Common myeloid progenitor, CD34-positive (primary cell): ENCODE results near the gene MRPL10.

ENCODE experiments used
- CTCF ChIA-PET: fragments of 350-600 bp; sonication (Branson Sonifier 250); formaldehyde crosslinking; loops from one replicate; lab custom pipeline; 2021; ENCODE audit warnings: antibody characterized with exemption; lab: Charles Lee
- POLR2A ChIA-PET: fragments of 350-600 bp; sonication (Branson Sonifier 250); formaldehyde crosslinking; loops from one replicate; lab custom pipeline; 2021; ENCODE audit warnings: antibody characterized with exemption; lab: Charles Lee
- DNase-seq, 3 donors: peaks; one replicate each; pipeline versions ENCODE4 v3.0.0 to v3.0.0-alpha.2; 2013
- H3K27ac ChIP-seq, 2 experiments: 1 replicate in 1 of 2; 2 replicates in 1 of 2; pipeline ENCODE4 v1.7.0; 2013; ENCODE audit warnings: inconsistent platforms in 2 of 2, low read length in 2 of 2, mild to moderate bottlenecking in 2 of 2, low read depth in 1 of 2, moderate library complexity in 1 of 2; ENCODE audit not compliant: severe bottlenecking in 2 of 2, insufficient read depth in 1 of 2, poor library complexity in 1 of 2
- H3K27me3 ChIP-seq, 5 experiments: replicated peaks in 2 of 5; 1 replicate in 3 of 5; 2 replicates in 2 of 5; pipeline versions ENCODE4 v1.6.1 to v1.7.0; 2013; ENCODE audit warnings: low read length in 4 of 5, mild to moderate bottlenecking in 2 of 5, moderate library complexity in 2 of 5, inconsistent platforms in 1 of 5; ENCODE audit not compliant: insufficient read depth in 5 of 5, control insufficient read depth in 4 of 5
- H3K36me3 ChIP-seq, 4 experiments: 1 replicate in 2 of 4; 2 replicates in 2 of 4; pipeline versions ENCODE4 v1.6.1 to v1.7.0; 2013; ENCODE audit warnings: low read length in 3 of 4, control low read depth in 1 of 4, mild to moderate bottlenecking in 1 of 4; ENCODE audit not compliant: control insufficient read depth in 4 of 4, insufficient read depth in 4 of 4
- H3K4me1 ChIP-seq, 4 experiments: 1 replicate in 3 of 4; 2 replicates in 1 of 4; pipeline versions ENCODE4 v1.6.1 to v1.7.1; 2013; ENCODE audit warnings: low read length in 3 of 4, mild to moderate bottlenecking in 3 of 4, control low read depth in 1 of 4, inconsistent platforms in 1 of 4, moderate library complexity in 1 of 4; ENCODE audit not compliant: control insufficient read depth in 4 of 4, insufficient read depth in 4 of 4; ENCODE audit errors: control extremely low read depth in 1 of 4
- H3K4me3 ChIP-seq, 7 experiments: 1 replicate in 4 of 7; 2 replicates in 3 of 7; pipeline versions ENCODE4 v1.5.1 to v1.7.0; 2013; ENCODE audit warnings: mild to moderate bottlenecking in 7 of 7, low read length in 6 of 7, moderate library complexity in 6 of 7, inconsistent platforms in 2 of 7, low read depth in 2 of 7, control low read depth in 1 of 7; ENCODE audit not compliant: insufficient read depth in 4 of 7, control insufficient read depth in 1 of 7; ENCODE audit errors: extremely low read depth in 1 of 7
- H3K9me3 ChIP-seq, 5 experiments: 1 replicate in 4 of 5; 2 replicates in 1 of 5; pipeline versions ENCODE4 v1.6.1 to v1.7.1; 2013; ENCODE audit warnings: low read length in 4 of 5, mild to moderate bottlenecking in 2 of 5, inconsistent platforms in 1 of 5, low read depth in 1 of 5, moderate library complexity in 1 of 5; ENCODE audit not compliant: control insufficient read depth in 4 of 5, insufficient read depth in 2 of 5; ENCODE audit errors: control extremely low read depth in 1 of 5
- WGBS: methylation state at CpG from one replicate; pipeline ENCODE4 v1.1.5; 2013; ENCODE audit not compliant: insufficient coverage; 5-methylcytosine and 5-hydroxymethylcytosine counted together

Gene MRPL10

GRCh38 chr17:47831934-47832327 is 590 bp upstream of the MRPL10 start:
- Histone ChIP-seq H3K4me1 (peaks cover 11 to 49% (median 41%) of the 10 kb centered on the region in 4 experiments), H3K27ac (peak overlapping the region in 1 of 2 experiments; percentile 83), H3K36me3 (peaks cover 11 to 29% (median 19%) of the 10 kb centered on the region in 4 experiments), H3K27me3 (no peaks in the 10 kb centered on the region), H3K4me3 (peak overlapping the region; percentile 91 to 99 (median 95)), H3K9me3 (no peaks in the 10 kb centered on the region)
- peak in 2 of 3 donors; percentile 55 to 62 for DNase-seq
- 13% methylated on average over 4 of the region's 7 CpGs for WGBS
- ChIA-PET CTCF (interaction anchor here (0.7 to 2.8 kb wide), 8 partner anchors 9 to 138 kb away, joined by 3 to 15 read pairs (median 4); partner anchors contain the start of genes OSBPL7 and SCRN2), POLR2A (interaction anchor here (1.0 to 1.8 kb wide), 2 partner anchors 9 to 64 kb away, joined by 4 read pairs; partner anchors contain the start of genes SCRN2 and SP2)

- DNase-seq: no peak
- CTCF ChIA-PET: interaction anchor here (0.9 to 2.8 kb wide), 5 partner anchors 8 to 186 kb away, joined by 4 to 15 read pairs (median 4); partner anchors contain the start of genes OSBPL7 and SCRN2
- Histone ChIP-seq H3K27me3 (no peaks in the 10 kb centered on the region), H3K27ac (peak overlapping the region; percentile 44 to 83), H3K36me3 (peaks cover 17 to 26% (median 23%) of the 10 kb centered on the region in 4 experiments), H3K9me3 (no peaks in the 10 kb centered on the region), H3K4me3 (peak overlapping the region; percentile 91 to 99 (median 95)), H3K4me1 (peaks cover 11 to 45% (median 39%) of the 10 kb centered on the region in 4 experiments)
- POLR2A ChIA-PET: interaction anchor here (1.8 kb wide), 1 partner anchor 65 kb away, joined by 4 read pairs; the partner anchor contains the start of gene SP2
- 82% methylated on average over 14 of the region's 18 CpGs for WGBS
Measured at GRCh38 chr17:47830396-47831002, 842 bp downstream of the MRPL10 start.

- 67% methylated on average over 1 of the region's 3 CpGs for WGBS
- no peak overlapping the region for H3K27ac ChIP-seq
Measured at GRCh38 chr17:47829870-47830269, 1.5 kb downstream of the MRPL10 start.

GRCh38 chr17:47823519-47823918 is 7.8 kb downstream of the MRPL10 start:
- 92% methylated on average over 4 of the region's 4 CpGs for WGBS
- Histone ChIP-seq H3K9me3 (no peaks in the 10 kb centered on the region), H3K27ac (no peak overlapping the region), H3K27me3 (no peaks in the 10 kb centered on the region), H3K4me3 (no peak overlapping the region), H3K36me3 (peaks cover 15 to 53% (median 47%) of the 10 kb centered on the region in 4 experiments), H3K4me1 (peaks cover 0 to 29% (median 23%) of the 10 kb centered on the region in 4 experiments)
- POLR2A ChIA-PET: no interaction called here
- CTCF ChIA-PET: interaction anchor here (1.5 kb wide), 1 partner anchor 67 kb away, joined by 3 read pairs; no protein-coding TSS in a partner anchor
- DNase-seq: no peak

More at GRCh38 chr17:47829870-47830269, 1.5 kb downstream of the MRPL10 start:
- CTCF ChIA-PET: interaction anchor here (0.9 kb wide), 1 partner anchor 187 kb away, joined by 4 read pairs; no protein-coding TSS in a partner anchor
- POLR2A ChIA-PET: no interaction called here
- peak overlapping the region in 1 of 7 experiments; percentile 91 for H3K4me3 ChIP-seq
- peaks cover 11 to 38% (median 34%) of the 10 kb centered on the region in 4 experiments for H3K4me1 ChIP-seq
- no peaks in the 10 kb centered on the region for H3K27me3 ChIP-seq
- peaks cover 17 to 29% (median 27%) of the 10 kb centered on the region in 4 experiments for H3K36me3 ChIP-seq
- H3K9me3 ChIP-seq: no peaks in the 10 kb centered on the region
- no peak for DNase-seq

GRCh38 chr17:47822785-47823184 is 8.6 kb downstream of the MRPL10 start:
- CTCF ChIA-PET: interaction anchor here (0.8 to 2.2 kb wide), 5 partner anchors 8 to 68 kb away, joined by 3 to 11 read pairs (median 3); partner anchors contain the start of genes LRRC46, MRPL10 and SCRN2
- Histone ChIP-seq H3K4me3 (no peak overlapping the region), H3K27ac (no peak overlapping the region), H3K4me1 (peaks cover 0 to 29% (median 23%) of the 10 kb centered on the region in 4 experiments), H3K36me3 (peaks cover 12 to 56% (median 48%) of the 10 kb centered on the region in 4 experiments), H3K9me3 (no peaks in the 10 kb centered on the region), H3K27me3 (no peaks in the 10 kb centered on the region)
- POLR2A ChIA-PET: no interaction called here
- no peak for DNase-seq
- WGBS: 100% methylated on average over 4 of the region's 4 CpGs

GRCh38 chr17:47821424-47822391 is 9.6 kb downstream of the MRPL10 start, which contains the start of gene OSBPL7:
Gene OSBPL7, minus strand, starts transcription at chr17:47821794. Its CDS starts 1,516 bp downstream, at chr17:47820278.
- 8% methylated on average over 12 of the region's 21 CpGs for WGBS
- peak within 1 kb of the TSS; percentile 62 to 83 for H3K27ac ChIP-seq
- POLR2A ChIA-PET: interaction anchor here (0.8 kb wide), 1 partner anchor 149 kb away, joined by 3 read pairs; the partner anchor contains the start of gene CDK5RAP3

More at GRCh38 chr17:47821424-47822391, 9.6 kb downstream of the MRPL10 start, which contains the start of gene OSBPL7:
- H3K4me1 ChIP-seq: peaks cover 0 to 29% (median 23%) of the 10 kb centered on the region in 4 experiments
- DNase-seq: peak; percentile 89 to 96 (median 94)
- CTCF ChIA-PET: interaction anchor here (0.7 to 2.2 kb wide), 10 partner anchors 9 to 70 kb away, joined by 3 to 11 read pairs (median 3); partner anchors contain the start of genes LRRC46, MRPL10 and SCRN2
- H3K4me3 ChIP-seq: peak within 1 kb of the TSS; percentile 60 to 97 (median 89)
- peaks cover 9 to 58% (median 46%) of the 10 kb centered on the region in 4 experiments for H3K36me3 ChIP-seq
- H3K9me3 ChIP-seq: no peaks in the 10 kb centered on the region
- no peaks in the 10 kb centered on the region for H3K27me3 ChIP-seq
